ENCODE data around the gene ANXA2R.
"Not testable (repeated sequence)": the region's sequence is repeated elsewhere in the genome, so short reads cannot be mapped to it uniquely, and the experiment has no call there.

ANXA2R gene

DNA sequence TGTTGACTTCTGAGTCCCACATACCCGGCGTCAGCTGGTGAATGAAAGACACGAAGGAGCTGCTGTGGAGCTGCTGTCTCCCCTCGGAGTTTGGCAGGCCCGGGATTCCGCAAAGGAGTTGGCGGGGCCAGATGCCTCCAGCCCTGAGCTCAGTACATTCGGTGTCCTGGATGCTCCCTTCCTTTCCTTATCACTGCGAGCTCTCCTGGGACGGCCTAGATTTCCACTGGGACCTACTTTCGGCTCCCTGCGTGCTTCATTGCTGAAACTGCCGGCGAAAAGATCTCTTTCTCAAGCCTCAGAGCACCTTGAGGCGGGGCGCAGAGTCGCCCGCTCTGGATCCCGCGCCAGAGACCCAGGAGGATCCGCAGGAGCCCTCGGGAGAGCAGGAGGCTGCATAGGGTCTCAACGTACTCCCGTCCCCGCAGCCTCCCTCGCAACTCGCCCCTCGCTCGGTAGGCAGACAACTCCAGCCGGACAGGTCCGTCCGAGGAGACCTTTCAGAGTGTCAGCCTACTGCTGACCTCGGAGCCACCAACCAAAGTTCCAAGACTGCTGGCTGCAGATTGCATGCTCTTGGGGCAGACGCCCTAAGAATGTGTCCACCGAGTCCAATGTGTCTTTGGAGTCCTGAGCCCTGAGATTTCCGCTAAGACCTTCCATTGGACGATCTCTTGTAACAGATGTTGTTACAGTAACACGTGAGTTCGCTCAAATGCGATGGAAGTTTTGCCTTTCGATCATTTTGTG is 6.1 kb downstream of the ANXA2R start:
- no peak for DNase-seq

DNA sequence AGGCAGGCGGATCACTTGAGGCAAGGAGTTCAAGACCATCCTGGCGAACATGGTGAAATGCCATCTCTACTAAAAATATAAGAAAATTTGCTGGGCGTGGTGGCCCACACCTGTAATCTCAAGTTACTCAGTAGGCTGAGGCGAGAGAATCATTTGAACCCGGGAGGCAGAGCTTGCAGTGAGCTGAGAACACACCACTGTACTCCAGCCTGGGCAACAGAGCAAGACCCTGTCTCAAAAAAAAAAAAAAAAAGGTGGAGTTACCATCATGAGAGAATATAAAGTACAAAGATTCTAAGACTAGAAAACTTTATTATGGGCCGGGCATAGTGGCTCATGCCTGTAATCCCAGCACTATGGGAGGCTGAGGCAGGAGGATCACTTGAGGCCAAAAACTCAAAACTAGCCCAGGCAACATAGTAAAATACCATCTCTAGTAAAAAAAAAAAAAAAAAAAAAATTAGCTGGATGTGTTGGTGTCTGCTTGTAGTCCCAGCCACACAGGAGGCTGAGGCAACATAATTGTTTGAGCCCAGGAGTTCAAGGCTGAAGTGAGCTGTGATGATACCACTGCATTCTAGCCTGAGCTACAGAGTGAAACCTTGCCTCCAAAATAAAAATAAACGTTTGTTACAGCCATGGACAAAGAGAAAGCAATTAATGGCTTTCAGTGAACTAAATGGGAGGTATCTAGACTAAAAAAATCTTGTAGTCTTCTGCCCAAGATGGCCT is 12.9 kb downstream of the ANXA2R start:
- DNase-seq: no peak

GRCh38 chr5:43025184-43025950 is 14.8 kb downstream of the ANXA2R start:
- DNase-seq: not testable (repeated sequence)

DNA sequence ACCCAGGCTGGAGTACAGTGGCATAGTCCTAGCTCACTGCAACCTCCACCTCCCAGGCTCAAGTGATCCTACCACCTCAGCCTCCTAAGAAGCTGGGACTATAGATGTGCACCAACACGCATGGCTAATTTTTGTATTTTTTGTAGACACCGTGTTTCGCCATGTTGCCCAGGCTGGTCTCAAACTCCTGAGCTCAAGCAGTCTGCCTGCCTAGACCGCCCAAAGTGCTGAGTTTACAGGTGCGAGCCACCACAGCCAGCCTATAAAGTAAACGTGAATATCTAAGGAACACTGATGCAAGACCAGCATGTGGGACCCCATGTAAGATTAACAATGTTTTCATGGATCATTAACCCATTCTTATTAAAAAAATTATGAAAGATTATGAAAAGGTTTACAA is 15.9 kb downstream of the ANXA2R start:
- no peak for DNase-seq

DNA sequence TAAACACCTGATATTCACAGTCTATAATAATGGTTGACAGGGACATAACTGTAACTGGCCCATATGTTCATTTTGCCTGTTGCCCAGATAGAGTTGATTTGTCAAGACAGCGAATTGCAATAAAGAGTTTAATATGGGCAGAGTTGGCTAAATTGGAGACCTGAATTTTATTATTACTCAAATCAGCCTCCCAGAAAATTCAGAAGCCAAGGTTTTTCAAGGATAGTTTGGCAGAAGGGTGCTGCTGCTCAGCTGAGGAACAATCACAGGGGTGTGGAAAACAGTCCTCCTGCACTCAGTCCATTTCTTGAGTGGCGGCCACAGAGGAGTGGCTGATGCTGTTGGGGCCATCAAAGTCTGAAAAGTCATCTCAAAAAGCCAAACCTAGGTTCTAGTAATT is 19.0 kb downstream of the ANXA2R start:
- no peak for DNase-seq

DNA sequence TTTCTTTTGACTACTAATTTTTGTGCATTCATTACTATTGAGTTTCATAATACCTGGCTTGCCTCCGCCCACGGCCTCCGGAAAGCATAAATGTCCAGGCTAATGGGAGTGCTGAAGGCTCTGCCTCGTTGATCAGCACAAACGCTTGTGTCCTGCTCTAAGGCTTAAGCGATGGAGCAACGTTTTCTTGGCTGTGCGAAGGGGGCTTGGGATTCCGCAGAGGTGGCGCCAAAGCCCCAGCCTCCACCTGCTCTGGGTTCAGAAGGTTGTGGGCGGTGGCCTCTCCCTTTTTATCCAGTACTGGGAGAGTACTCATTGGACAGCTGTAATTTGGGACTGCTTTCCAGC is 19.7 kb downstream of the ANXA2R start:
- peak; percentile 77 for DNase-seq

- peak; percentile 96 for DNase-seq
Observed at GRCh38 chr5:43019614-43020398, 20.3 kb downstream of the ANXA2R start.

DNA sequence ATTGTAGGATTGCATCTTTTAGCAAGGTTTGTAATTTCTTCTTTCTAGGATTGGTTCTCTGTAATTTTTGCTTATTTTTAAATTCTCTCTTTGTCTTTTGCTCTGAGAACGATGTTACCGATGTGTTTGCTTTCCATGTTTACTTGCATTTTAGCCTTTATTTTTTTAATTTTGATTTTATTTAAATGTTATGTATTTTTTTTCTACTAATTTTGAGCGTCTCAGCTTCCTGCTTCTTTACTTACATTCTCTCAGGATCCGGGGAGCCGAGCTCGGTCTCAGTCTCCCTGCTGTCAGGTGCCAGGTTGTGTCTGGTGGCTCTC is 20.9 kb downstream of the ANXA2R start:
- no peak for DNase-seq

DNA sequence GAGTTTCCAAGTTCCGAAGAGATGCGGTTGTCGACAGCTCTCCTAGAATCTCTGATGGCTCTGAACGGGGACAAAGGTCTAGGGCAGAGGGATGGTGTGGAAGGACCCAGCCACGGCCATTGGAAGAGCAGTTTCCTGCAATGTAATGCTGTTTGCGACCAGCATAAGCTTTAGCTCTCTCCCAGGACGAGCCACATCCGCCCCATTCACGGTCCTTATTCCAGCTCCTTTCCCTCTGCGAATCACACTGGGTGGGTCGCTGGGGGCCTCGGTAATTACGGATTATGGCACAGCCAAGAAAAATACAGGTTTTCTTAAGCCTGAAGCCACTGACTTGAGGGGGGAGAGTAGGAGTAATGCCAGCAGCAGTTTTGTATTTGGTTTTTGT is 22.7 kb downstream of the ANXA2R start:
- DNase-seq: peak; percentile 66

GRCh38 chr5:43016217-43016779 is 23.8 kb downstream of the ANXA2R start:
- DNase-seq: no peak

DNA sequence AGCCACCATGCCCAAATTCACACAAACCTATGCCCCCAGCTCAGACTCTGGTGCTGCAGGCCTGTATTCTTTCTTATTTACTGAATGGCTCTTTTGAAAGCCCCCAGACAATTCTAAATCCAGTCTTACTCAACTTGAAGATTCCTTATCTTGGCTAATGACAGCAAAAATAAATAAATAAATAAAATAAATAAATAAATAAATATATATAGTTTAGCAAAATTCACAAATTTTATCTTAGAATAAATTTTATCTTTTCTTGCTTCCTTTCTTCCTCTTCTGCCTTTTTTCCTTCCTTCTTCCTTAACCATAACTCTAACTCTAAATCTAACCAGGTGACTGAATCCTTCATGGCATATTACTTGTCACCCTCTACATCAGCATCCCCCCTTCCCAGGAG is 25.6 kb downstream of the ANXA2R start:
- DNase-seq: no peak

GRCh38 chr5:43010935-43011315 is 29.2 kb downstream of the ANXA2R start:
- DNase-seq: peak; percentile 37

- DNase-seq: peak; percentile 97
Observed at GRCh38 chr5:43008363-43009153, 31.6 kb downstream of the ANXA2R start.

DNA sequence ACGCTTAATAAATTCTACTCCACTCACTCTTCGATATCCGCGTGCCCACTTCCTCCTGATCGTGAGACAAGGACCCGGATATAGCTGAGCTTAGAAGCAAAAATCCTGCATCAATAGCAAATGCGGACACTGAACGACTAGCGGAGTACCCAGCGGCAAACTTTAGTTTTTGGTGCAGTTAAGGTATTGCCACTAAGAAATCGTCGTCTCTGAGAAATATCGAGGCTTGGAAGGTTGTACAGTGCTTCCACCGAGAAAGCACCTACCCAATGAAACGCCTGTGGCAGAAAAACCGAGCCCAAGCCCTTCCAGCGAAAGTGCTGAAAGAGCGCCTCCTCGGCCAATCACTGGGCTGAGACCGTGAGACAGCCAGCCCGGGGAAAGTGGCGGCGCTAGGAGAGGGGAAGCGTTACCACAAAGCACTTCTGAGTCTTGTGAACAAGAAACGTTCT is 32.2 kb downstream of the ANXA2R start:
- peak; percentile 94 for DNase-seq

DNA sequence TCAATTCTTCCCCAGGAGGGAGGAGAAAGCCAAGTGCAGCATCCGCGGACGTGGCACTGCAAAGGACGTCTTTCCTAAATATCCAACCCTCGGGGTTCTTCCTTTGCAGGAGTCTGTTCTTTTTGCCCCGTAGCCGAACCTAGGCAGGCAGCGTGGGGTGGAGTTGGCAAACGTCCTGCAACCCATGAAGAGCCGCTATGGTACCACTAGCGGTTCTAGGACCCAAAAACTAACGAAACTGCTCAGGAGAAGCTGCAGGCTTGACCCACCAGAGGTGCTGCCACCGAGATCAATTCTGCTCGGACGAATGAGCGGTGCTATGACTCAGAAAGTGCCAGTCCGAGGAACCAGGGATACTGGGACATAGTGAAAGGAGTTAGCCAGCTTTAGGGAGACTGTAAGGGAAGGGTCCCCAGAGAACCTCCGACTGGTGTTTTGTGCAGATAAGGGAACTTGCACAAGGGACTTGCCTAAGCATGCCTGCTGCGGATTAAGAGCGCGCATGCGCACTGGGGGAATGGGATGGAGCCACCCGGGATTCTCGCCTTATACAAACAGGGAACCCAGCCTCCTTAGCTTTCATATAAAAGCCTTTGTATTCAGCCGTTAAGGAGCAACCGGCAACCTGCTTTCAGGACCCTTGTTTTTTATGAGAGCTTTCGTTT is 32.7 kb downstream of the ANXA2R start:
- peak; percentile 96 for DNase-seq

- DNase-seq: no peak
Observed at GRCh38 chr5:43006424-43007202, 33.5 kb downstream of the ANXA2R start.

DNA sequence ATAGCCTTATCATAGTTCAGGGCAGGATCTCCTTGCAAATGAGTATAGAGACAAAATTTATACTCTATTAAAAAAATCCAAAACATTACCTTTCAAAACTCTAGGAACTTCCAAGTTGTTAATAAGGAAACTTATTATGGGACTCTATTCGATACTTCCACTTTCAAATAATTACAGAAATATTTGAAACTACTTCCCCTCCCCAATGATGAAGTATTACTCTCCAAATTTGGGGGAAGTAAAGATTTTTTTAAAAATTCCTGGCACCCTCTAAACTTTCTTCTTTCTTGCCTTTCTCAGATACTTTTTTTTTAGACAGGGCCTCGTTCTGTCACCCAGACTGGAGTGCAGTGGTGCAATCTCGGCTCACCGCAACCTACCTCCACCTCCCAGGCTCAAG is 35.1 kb downstream of the ANXA2R start:
- no peak for DNase-seq

DNA sequence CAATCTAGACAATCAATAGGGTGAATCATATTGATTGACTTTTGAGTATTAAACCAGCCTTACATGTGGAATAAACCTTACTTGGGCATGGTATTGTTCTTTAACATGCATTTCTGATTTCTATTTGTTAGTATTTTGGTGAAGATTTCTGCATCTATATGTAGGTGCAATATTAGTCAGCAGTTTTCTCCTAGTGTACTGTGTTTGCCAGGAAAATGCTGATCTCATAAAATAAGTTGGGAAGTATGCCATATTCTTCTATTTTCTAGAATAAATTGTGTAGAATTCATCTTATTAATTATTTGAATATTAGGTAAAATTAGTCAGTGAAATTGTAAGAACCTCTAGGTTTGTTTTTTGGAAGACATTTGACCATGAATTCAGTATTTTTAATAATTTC is 38.4 kb downstream of the ANXA2R start:
- DNase-seq: no peak

DNA sequence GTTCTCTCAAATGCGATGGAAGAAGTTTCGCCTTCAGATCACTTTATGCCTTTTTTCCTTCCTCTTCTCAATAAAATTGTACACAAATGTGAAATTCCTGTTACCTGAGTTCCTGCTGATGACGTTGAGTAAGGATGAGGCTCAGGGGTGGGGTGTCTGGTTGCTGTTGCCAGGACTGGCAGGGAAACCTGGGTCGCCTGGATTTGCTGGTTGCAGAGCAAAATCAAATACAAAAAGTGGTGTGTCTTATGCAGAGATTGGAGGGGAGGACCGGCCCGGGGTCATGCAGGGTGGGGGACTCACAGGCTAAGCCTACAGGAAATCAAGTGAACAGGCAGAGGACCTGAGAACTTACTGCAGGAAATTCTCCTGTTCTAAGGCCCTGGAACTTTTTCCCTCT is 39.2 kb downstream of the ANXA2R start:
- DNase-seq: no peak

DNA sequence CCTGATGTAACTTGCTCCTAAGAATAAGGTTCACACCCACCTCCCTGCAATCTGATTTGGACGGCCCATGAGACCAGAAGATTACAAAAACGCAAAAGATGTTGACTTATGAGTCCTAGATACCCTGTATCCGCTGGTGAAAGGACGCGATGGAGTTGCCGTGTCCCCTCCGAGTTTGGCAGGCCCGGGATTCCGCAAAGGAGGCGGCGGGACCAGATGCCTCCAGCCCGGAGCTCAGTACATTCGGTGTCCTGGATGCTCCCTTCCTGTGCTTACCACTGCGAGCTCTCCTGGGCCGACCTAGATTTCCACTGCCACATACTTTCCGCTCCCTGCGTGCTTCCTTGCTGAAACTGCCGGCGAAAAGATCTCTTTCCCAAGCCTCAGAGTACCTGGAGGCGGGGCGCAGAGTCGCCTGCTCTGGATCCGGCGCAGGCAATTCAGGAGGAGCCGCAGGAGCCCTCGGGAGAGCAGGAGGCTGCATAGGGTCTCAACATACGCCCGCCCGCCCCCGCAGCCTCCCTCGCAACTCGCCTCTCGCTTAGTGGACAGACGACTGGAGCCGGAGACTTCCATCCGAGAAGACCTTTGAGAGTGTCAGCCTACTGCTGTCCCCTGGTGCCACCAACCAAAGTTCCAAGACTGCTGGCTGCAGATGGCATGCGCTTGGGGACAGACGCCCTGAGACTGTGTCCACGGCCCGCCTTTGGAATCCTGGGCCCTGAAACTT is 39.8 kb downstream of the ANXA2R start:
- no peak for DNase-seq
